ENCODE results near the gene PRKD2.

GRCh38 chr19:46624958-46625661 lies 91.8 kb downstream of the PRKD2 start, which contains the start of gene PTGIR:
- TF ChIP-seq EZH2phosphoT487 (IDR thresholded peaks at IDR 0.05; ENCODE audit: insufficient read depth, low read depth) (no peak), EZH2 (IDR thresholded peaks at IDR 0.05; ENCODE audit: insufficient read depth, poor library complexity, severe bottlenecking) (no peak)

All from GM23248 (cell line).